ENCODE measurements around the gene SULF2.

Gene SULF2

DNA sequence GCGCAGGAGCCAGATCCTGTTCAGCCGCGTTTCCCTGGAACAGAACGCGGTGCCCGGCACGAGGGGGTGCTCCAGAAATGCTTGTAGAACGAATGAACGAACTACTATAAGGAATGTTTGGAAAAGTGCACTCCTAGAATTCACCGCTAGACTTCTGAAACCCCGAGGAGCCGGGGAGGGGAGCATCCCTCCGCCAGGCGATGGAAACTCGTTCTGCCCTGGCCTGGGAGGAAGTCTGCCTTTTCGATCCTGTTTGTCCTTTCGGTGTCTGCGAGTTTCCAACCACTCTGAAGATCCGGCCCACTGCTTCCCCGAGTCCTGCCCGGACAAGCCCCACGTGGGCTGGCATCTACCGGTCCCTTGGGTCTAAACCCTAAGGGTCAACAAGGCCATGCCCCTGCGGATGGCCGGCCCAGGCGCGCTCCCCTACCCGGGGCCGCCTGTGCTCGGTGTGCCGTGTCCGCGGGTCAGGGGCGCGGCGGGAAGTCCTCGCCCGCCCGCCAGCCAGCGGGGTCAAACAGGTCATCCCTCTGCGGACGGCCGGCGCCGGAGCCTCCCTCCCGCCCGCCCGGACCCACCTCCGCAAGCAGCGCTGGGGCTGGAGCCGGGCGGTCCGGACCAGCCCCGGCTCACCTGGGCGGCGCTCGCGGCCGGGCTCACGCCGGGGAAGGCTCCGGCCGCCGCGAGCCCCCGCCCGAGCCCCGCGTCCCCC lies 526 bp downstream of the SULF2 start:
- no peak for DNase-seq (ENCODE audit: low read depth in 2 of 2)

DNA sequence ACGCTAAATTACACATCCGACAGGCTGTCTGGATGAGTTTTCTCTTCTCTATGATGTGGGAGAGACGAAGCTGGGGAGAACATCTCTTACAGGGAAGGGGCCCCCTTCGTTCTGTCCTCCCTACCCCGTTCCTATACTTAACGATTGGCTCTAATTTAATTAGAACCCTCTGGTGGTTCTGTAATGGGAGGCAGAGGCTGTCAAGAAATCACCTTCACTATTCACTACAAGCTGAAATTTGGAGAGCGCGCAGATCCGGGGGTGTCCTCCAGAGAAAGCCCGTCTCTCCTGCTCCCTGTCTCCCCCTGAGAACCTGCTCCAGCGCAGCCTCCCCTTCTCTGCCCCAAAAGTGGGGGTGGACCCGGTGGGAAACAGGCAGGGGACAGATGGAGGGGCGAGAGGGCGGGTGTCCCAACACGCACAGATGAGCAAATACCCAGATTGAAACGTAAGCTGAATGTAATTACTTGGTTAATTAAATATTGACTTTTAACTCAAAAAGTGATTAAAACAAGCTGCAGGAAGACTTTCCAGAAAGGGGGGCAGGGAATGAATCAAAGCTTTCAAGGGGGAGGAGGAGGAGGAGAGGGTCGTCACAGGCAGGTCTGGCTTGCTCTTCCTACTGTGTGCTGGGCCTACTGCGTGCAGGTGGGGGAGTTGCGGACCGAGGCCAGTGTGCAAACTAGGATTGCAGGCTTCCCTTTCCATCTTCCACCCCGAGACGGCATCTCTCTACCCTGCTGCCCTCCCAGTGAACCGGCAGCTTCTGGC lies 1.3 kb downstream of the SULF2 start:
- no peak for DNase-seq (ENCODE audit: low read depth in 2 of 2)

DNA sequence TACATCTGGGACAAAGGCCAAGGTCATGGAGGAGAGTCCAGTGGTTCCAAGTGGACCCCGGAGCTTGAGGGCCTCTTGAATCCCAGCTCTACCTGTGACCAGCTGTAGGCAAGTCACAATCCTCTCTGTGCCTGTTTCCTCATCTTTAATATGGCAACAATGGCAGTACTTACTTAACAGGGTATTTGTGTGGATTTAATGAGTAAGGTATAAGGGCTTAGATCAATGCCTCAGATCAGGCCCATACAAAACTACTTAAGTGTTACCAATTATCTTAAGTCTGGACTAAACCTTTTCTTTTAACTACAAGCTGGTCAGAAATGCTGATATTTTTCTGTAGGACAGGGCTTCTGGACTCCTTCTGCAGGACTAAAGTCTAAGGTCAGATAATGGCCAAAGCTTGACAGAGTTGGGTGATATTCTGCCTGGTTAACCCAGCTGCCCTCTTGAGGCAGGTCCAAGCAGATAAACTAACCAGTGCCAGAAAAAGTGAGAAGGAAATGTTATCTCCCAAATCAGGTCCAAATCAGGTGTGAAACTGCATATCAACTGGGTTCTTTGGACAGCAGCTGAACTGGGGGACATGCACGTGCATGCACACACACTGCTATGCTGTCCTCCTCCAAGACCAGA lies 2.2 kb downstream of the SULF2 start:
- DNase-seq (ENCODE audit: low read depth in 2 of 2) = no peak

DNA sequence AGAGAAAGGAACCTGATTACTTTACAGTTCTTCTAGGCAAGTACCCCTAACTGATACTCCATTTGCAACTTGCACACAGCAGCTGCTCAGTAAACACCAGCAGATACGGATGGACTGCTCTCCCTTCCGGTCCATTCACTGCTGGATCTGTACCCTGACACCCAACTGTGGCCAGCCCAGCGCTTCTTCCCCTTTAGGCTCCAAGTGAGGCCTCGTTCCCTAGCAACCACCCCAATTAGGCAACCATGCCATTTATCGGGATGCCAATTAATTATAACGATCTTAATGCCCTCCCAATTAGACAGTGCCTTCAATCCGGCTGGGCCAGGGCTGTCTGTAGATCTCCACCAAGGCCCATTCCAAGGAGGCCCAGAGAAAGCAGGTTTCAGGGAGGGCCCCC lies 3.2 kb downstream of the SULF2 start:
- no peak for DNase-seq (ENCODE audit: low read depth in 2 of 2)

- no peak for DNase-seq (ENCODE audit: low read depth in 2 of 2)
Observed at GRCh38 chr20:47781632-47782031, 3.6 kb downstream of the SULF2 start.

DNA sequence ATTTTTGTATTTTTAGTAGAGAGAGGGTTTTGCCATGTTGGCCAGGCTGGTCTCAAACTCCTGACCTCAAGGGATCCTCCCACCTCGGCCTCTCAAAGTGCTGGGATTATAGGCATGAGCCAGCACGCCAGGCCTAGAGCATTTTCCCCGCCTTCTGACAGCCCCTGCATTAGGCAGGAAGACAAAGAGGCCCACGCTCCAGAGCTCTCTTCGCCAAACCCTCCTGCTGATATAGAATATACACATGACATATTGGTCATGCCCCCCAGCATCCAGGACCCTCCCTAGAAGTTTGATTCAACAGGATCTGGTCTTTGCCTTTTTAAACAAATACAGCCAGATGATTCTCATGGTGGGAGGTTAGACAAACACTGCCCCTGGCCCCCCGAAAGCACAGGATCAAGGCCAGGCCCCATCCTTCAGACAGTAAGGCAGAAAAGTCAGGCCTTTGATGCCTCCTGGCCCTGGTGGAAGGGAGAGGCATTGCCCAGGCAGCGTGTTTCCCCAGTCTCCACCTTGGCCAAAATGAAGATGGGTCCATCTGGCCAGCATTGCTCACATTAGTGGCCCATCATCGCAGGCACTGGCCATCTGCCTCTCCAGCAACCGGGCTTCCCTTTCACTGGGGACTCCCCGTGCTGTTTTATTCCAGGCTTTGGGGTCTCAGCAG lies 4.4 kb downstream of the SULF2 start:
- no peak for DNase-seq (ENCODE audit: low read depth in 2 of 2)

DNA sequence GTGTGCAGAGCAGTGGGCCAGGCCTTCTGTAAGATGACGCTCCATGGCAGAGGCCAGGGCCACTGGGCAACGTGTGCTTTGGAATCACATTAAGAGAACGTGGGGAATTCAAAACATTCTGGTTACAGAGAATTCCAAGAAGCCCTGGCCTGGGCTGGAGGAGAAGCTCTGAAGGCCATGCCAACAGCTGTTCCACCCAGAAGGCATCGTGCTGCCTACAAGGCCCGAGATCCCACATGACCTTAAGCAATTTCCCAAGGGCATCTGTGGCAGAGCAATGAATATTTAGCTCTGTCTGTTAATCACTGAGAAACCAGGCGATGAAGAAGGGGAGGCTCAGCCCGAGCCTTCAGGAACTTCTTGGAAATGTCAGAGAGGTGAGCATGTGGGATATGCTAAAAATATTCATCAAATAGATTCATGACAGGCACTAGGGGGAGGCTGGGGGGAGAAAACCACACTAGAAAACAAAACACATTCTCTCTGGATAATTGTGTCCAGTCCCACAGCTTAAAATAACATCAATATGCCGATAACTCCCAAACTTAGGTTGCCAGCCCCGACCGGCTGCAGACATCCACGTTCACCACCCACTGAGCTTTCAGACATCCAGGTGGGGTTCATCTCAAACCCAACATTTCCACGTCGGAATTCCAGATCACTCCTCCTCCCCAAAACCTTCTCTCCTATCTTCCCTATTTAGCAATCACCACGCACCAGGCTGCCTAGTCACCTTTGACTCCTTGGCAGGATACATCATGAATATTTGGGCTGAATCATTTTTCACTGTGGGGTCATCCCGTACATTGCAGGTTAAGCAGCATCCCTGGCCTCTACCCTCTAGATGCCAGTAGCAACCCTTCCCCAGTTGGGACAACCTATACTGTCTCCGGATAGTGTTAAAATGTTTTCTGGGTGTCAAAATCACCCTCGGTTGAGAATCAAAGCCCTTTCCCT lies 6.6 kb downstream of the SULF2 start:
- DNase-seq (ENCODE audit: low read depth in 2 of 2) = no peak

GRCh38 chr20:47777220-47777619 lies 8.1 kb downstream of the SULF2 start:
- DNase-seq (ENCODE audit: low read depth in 2 of 2) = no peak

DNA sequence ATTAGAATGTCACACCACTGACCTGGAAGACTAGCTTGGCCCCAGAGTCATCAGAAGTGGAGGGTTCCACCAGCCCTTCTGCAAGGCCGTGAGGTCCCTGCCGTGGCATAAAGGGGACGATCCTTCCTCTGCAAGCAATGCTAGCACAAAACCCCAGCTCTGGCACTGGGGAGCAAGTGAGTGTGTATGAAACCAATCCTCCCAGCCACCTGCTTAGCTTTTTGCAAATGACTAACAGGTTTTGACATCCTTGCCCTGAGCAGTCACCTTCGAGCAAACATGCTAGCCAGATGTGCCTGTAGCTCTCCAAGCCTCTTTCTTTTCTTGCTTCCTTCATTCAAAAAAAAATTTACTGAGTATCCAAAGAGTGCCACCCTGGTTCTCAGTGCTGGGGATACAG lies 8.6 kb downstream of the SULF2 start:
- DNase-seq (ENCODE audit: low read depth in 2 of 2) = no peak

GRCh38 chr20:47775841-47776240 lies 9.4 kb downstream of the SULF2 start:
- no peak for DNase-seq (ENCODE audit: low read depth in 2 of 2)

GRCh38 chr20:47775039-47775438 lies 10.2 kb downstream of the SULF2 start:
- no peak for DNase-seq (ENCODE audit: low read depth in 2 of 2)

GRCh38 chr20:47774131-47774777 lies 11.0 kb downstream of the SULF2 start:
- no peak for DNase-seq (ENCODE audit: low read depth in 2 of 2)

GRCh38 chr20:47773371-47773786 lies 11.9 kb downstream of the SULF2 start:
- no peak for DNase-seq (ENCODE audit: low read depth in 2 of 2)

DNA sequence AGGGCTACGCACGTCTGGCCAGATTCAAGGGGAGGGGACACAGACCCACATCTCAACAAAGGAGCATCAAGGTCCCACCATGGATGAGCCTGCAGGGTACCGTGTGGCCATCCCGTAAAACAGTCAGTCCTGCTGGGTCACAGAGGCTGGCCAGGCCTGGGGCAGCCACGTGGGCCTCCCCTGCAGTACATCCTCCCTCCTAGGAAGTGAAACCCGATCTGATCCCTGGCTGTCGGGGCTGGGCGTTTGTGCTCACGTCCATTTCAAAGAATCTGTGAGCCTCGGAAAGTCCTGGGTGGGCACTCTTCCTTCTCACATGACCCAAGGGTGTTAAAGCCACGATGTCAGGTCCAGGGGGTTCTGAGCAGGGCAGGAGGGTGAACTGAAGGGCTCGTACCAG lies 14.3 kb downstream of the SULF2 start:
- DNase-seq (ENCODE audit: low read depth in 2 of 2) = no peak

- no peak for DNase-seq (ENCODE audit: low read depth in 2 of 2)
Observed at GRCh38 chr20:47768016-47768824, 17.1 kb downstream of the SULF2 start.

- no peak for DNase-seq (ENCODE audit: low read depth in 2 of 2)
Observed at GRCh38 chr20:47765691-47766594, 19.3 kb downstream of the SULF2 start.

- no peak for DNase-seq (ENCODE audit: low read depth in 2 of 2)
Observed at GRCh38 chr20:47765271-47765670, 20.0 kb downstream of the SULF2 start.

GRCh38 chr20:47764154-47764733 lies 21.0 kb downstream of the SULF2 start:
- no peak for DNase-seq (ENCODE audit: low read depth in 2 of 2)
